Choroid plexus epithelial cell (primary cell): ENCODE data around the gene ATAD3A.
"Not testable (repeated sequence)": the region's sequence is repeated elsewhere in the genome, so short reads cannot be mapped to it uniquely, and the experiment has no call there.

ENCODE experiments used
- DNase-seq: peaks from one replicate; pipeline ENCODE4 v3.0.0-alpha.2; 2010; ENCODE audit warnings: low read depth
- H3K4me3 ChIP-seq: 2 replicates; pipeline ENCODE4 v1.5.1; 2011; ENCODE audit warnings: low read depth, mild to moderate bottlenecking, control low read depth, low read length, moderate library complexity
- CTCF ChIP-seq: conservative IDR thresholded peaks from 2 replicates; pipeline ENCODE4 v1.5.1; 2011; ENCODE audit warnings: low read depth, mild to moderate bottlenecking, control low read depth, inconsistent platforms, low read length, moderate library complexity

ATAD3A gene

GRCh38 chr1:1552263-1552639 is 40.3 kb downstream of the ATAD3A start:
- no peak for DNase-seq
- no peak overlapping the region for H3K4me3 ChIP-seq

GRCh38 chr1:1553821-1554494 is 42.0 kb downstream of the ATAD3A start:
- TF ChIP-seq CTCF: no peak
- no peak for DNase-seq
- no peak overlapping the region for H3K4me3 ChIP-seq

More at GRCh38 chr1:1552263-1552639, 40.3 kb downstream of the ATAD3A start:
- no peak for TF ChIP-seq CTCF

- no peak for TF ChIP-seq CTCF
- H3K4me3 ChIP-seq: no peak overlapping the region
- DNase-seq: no peak
Measured at GRCh38 chr1:1554550-1554925, 42.6 kb downstream of the ATAD3A start.

GRCh38 chr1:1554926-1555915 is 43.3 kb downstream of the ATAD3A start:
- peak; percentile 91 for DNase-seq
- H3K4me3 ChIP-seq: no peak overlapping the region
- TF ChIP-seq CTCF: no peak

GRCh38 chr1:1556505-1556904 is 44.5 kb downstream of the ATAD3A start:
- TF ChIP-seq CTCF: no peak
- H3K4me3 ChIP-seq: no peak overlapping the region
- no peak for DNase-seq

GRCh38 chr1:1556961-1557360 is 45.0 kb downstream of the ATAD3A start:
- not testable (repeated sequence) for H3K4me3 ChIP-seq, DNase-seq

GRCh38 chr1:1557688-1558087 is 45.7 kb downstream of the ATAD3A start:
- H3K4me3 ChIP-seq, DNase-seq: not testable (repeated sequence)

- H3K4me3 ChIP-seq: no peak overlapping the region
- DNase-seq: no peak
- no peak for TF ChIP-seq CTCF
Measured at GRCh38 chr1:1558591-1558990, 46.6 kb downstream of the ATAD3A start.
